OCI-LY1 (cell line): ENCODE data around the gene RECK.

Experiments used
- CTCF ChIP-seq: fragments of 200-600 bp; sonication (generic), shearing (Covaris generic); IDR thresholded peaks from 2 replicates; pipeline ENCODE4 v1.5.1; 2017; ENCODE audit warnings: mild to moderate bottlenecking, antibody characterized with exemption, low read length, moderate library complexity, mixed read lengths
- EZH2 ChIP-seq: fragments of 200-600 bp; sonication (generic), shearing (Covaris generic); IDR thresholded peaks from 2 replicates; pipeline ENCODE4 v1.8.0; 2017; ENCODE audit warnings: borderline replicate concordance, mixed run types, mild to moderate bottlenecking, antibody characterized with exemption, low read length, moderate library complexity, mixed read lengths

GRCh38 chr9:36036780-36037548, at the start of gene RECK:
- TF ChIP-seq CTCF (no peak), EZH2 (no peak)
